PC-9 (cell line): ENCODE results near the gene TMEM132C. TPM values are rescaled to one million over a fixed set of nuclear protein-coding genes. Genes with fewer than 3 reads are reported as not detected.

Source experiments
- BruUV-seq: library from RNA; stranded (reverse); fragments of 400-500 nt; replicated peaks from 2 replicates; lab custom pipeline; 2021; lab: Mats Ljungman, UMichigan
- CTCF ChIA-PET: fragments of 300-600 bp; sonication (Branson Sonifier 250); formaldehyde crosslinking; loops from one replicate; lab custom pipeline; 2022; ENCODE audit warnings: antibody characterized with exemption; lab: Charles Lee
- POLR2A ChIA-PET: fragments of 300-600 bp; sonication (Branson Sonifier 250); formaldehyde crosslinking; loops from one replicate; lab custom pipeline; 2022; ENCODE audit warnings: antibody characterized with exemption; ENCODE audit not compliant: unreplicated experiment; lab: Charles Lee
- DNase-seq, 2 experiments: peaks; one replicate each; pipeline versions ENCODE4 v3.0.0 to v3.0.0-alpha.2; 2015 to 2022; ENCODE audit warnings: mixed read lengths in 1 of 2
- H2AFZ ChIP-seq: fragments of 200-600 bp; sonication (generic); 2 replicates; pipeline ENCODE4 v1.8.1; 2017; ENCODE audit warnings: antibody characterized with exemption
- H3F3A ChIP-seq: fragments of 200-600 bp; sonication (generic); 2 replicates; pipeline ENCODE4 v1.8.1; 2017; ENCODE audit warnings: antibody characterized with exemption, mild to moderate bottlenecking, low read depth; ENCODE audit not compliant: insufficient read depth
- H3K27ac ChIP-seq: fragments of 200-600 bp; sonication (generic); 2 replicates; pipeline ENCODE4 v1.6.1; 2016; ENCODE audit warnings: mixed run types
- H3K27me3 ChIP-seq: fragments of 200-600 bp; sonication (generic); 2 replicates; pipeline ENCODE4 v1.6.1; 2016; ENCODE audit warnings: low read depth, mixed run types; ENCODE audit not compliant: insufficient read depth
- H3K36me3 ChIP-seq: fragments of 200-600 bp; sonication (generic); 2 replicates; pipeline ENCODE4 v1.6.1; 2016; ENCODE audit warnings: low read depth, mixed run types
- H3K4me1 ChIP-seq: fragments of 200-600 bp; sonication (generic); replicated peaks from 2 replicates; pipeline ENCODE4 v1.6.1; 2016; ENCODE audit warnings: mixed run types; ENCODE audit not compliant: insufficient read depth
- H3K4me2 ChIP-seq: fragments of 200-600 bp; sonication (generic); 2 replicates; pipeline ENCODE4 v1.6.1; 2017; ENCODE audit warnings: mixed run types
- H3K4me3 ChIP-seq: fragments of 200-600 bp; sonication (generic); 2 replicates; pipeline ENCODE4 v1.6.1; 2016; ENCODE audit warnings: mixed run types
- H3K79me2 ChIP-seq: fragments of 200-600 bp; sonication (generic); 2 replicates; pipeline ENCODE4 v1.6.1; 2017; ENCODE audit warnings: low read depth, mixed run types
- H3K9me2 ChIP-seq: fragments of 200-600 bp; sonication (generic); 2 replicates; pipeline ENCODE4 v1.8.1; 2017; ENCODE audit warnings: mild to moderate bottlenecking; ENCODE audit not compliant: insufficient read depth
- H3K9me3 ChIP-seq: fragments of 200-600 bp; sonication (generic); 2 replicates; pipeline ENCODE4 v1.8.1; 2016; ENCODE audit warnings: low read depth; ENCODE audit not compliant: insufficient read depth
- H4K20me1 ChIP-seq: fragments of 200-600 bp; sonication (generic); 2 replicates; pipeline ENCODE4 v1.8.1; 2017; ENCODE audit not compliant: insufficient read depth
- CTCF ChIP-seq: fragments of 200-600 bp; sonication (generic); conservative IDR thresholded peaks from 2 replicates; pipeline ENCODE4 v1.6.1; 2017; ENCODE audit warnings: mixed run types, antibody characterized with exemption, mild to moderate bottlenecking, moderate library complexity
- EZH2 ChIP-seq: fragments of 200-600 bp; sonication (generic); IDR thresholded peaks from 2 replicates; pipeline ENCODE4 v1.8.0; 2017; ENCODE audit warnings: antibody characterized with exemption, low read depth
- intact Hi-C: fragments of 100-400 bp; cut with micrococcal nuclease; formaldehyde crosslinking; loops from one replicate; pipeline ENCODE4 v1.10.0; 2022; ENCODE audit not compliant: unreplicated experiment
- total RNA-seq: library from RNA; stranded (reverse); gene quantifications from 2 replicates; pipeline ENCODE4 v1.2.3, GENCODE V29; 2021

The TMEM132C gene
- total RNA-seq, 1 experiment from 2014 or later: not detected

GRCh38 chr12:128726886-128727285, 459.9 kb downstream of the TMEM132C start:
- H3K9me2 ChIP-seq: no peaks in the 10 kb centered on the region
- BruUV-seq: no TSS peak
- H3F3A ChIP-seq: no peaks in the 10 kb centered on the region
- H3K4me3 ChIP-seq: no peak overlapping the region
- no peak for TF ChIP-seq CTCF
- no peak for TF ChIP-seq EZH2
- H4K20me1 ChIP-seq: no peaks in the 10 kb centered on the region
- no peaks in the 10 kb centered on the region for H3K4me1 ChIP-seq
- H3K9me3 ChIP-seq: no peaks in the 10 kb centered on the region
- H2AFZ ChIP-seq: no peak overlapping the region
- ChIA-PET CTCF (no interaction called here), POLR2A (no interaction called here)
- H3K27me3 ChIP-seq: peaks cover 20% of the 10 kb centered on the region
- intact Hi-C loops: no loop called here
- H3K79me2 ChIP-seq: no peaks in the 10 kb centered on the region
- no peaks in the 10 kb centered on the region for H3K36me3 ChIP-seq
- H3K4me2 ChIP-seq: no peak overlapping the region
- DNase-seq: no peak
- H3K27ac ChIP-seq: no peak overlapping the region

- H3F3A ChIP-seq: no peaks in the 10 kb centered on the region
- H3K4me3 ChIP-seq: no peak overlapping the region
- no peak for DNase-seq
- H3K9me3 ChIP-seq: no peaks in the 10 kb centered on the region
- TF ChIP-seq CTCF (no peak), EZH2 (no peak)
- H3K9me2 ChIP-seq: no peaks in the 10 kb centered on the region
- no TSS peak for BruUV-seq
- no peaks in the 10 kb centered on the region for H3K36me3 ChIP-seq
- no peaks in the 10 kb centered on the region for H3K79me2 ChIP-seq
- H2AFZ ChIP-seq: no peak overlapping the region
- no peak overlapping the region for H3K4me2 ChIP-seq
- ChIA-PET CTCF (interaction anchor here (0.6 kb wide), 1 partner anchor 144 kb away, joined by 3 read pairs; no protein-coding TSS in a partner anchor), POLR2A (no interaction called here)
- no peak overlapping the region for H3K27ac ChIP-seq
- H4K20me1 ChIP-seq: no peaks in the 10 kb centered on the region
- intact Hi-C loops: no loop called here
- no peaks in the 10 kb centered on the region for H3K4me1 ChIP-seq
- peaks cover 19% of the 10 kb centered on the region; the same call in 1 of the 2 replicates for H3K27me3 ChIP-seq
Observed at GRCh38 chr12:128727461-128727860, 460.5 kb downstream of the TMEM132C start.

GRCh38 chr12:128727999-128728398, 461.0 kb downstream of the TMEM132C start:
- ChIA-PET POLR2A (no interaction called here), CTCF (interaction anchor here (0.6 kb wide), 1 partner anchor 145 kb away, joined by 3 read pairs; no protein-coding TSS in a partner anchor)
- H3K4me3 ChIP-seq: no peak overlapping the region
- no peaks in the 10 kb centered on the region for H3K4me1 ChIP-seq
- H3K9me3 ChIP-seq: no peaks in the 10 kb centered on the region
- BruUV-seq: no TSS peak
- H3K79me2 ChIP-seq: no peaks in the 10 kb centered on the region
- DNase-seq: no peak
- H3K36me3 ChIP-seq: no peaks in the 10 kb centered on the region
- H4K20me1 ChIP-seq: no peaks in the 10 kb centered on the region
- no peaks in the 10 kb centered on the region for H3K9me2 ChIP-seq
- intact Hi-C loops: no loop called here
- H2AFZ ChIP-seq: no peak overlapping the region
- H3K4me2 ChIP-seq: no peak overlapping the region
- H3F3A ChIP-seq: no peaks in the 10 kb centered on the region
- TF ChIP-seq EZH2: no peak
- no peak for TF ChIP-seq CTCF
- peaks cover 19% of the 10 kb centered on the region; the same call in 1 of the 2 replicates for H3K27me3 ChIP-seq
- no peak overlapping the region for H3K27ac ChIP-seq
